Endodermal cell (in vitro differentiated cells): ENCODE data around the gene PHETA1. TPM values are rescaled to one million over a fixed set of nuclear protein-coding genes. Genes with fewer than 3 reads are reported as not detected.
A peak's percentile ranks its signal among the peaks of the same experiment; 100 is the strongest.

Experiments
- DNase-seq: peaks from one replicate; pipeline ENCODE4 v3.0.0-alpha.2; 2017
- H3K27ac ChIP-seq: 2 replicates; pipeline ENCODE4 v1.5.1; 2013; ENCODE audit warnings: mild to moderate bottlenecking, low read depth, low read length, moderate library complexity
- H3K27me3 ChIP-seq: 2 replicates; pipeline ENCODE4 v1.6.1; 2013; ENCODE audit warnings: mild to moderate bottlenecking, low read length, moderate library complexity; ENCODE audit not compliant: insufficient read depth, control insufficient read depth, poor library complexity, severe bottlenecking
- H3K36me3 ChIP-seq: 2 replicates; pipeline ENCODE4 v1.7.0; 2013; ENCODE audit warnings: mild to moderate bottlenecking, low read length, moderate library complexity; ENCODE audit not compliant: control insufficient read depth, insufficient read depth
- H3K4me1 ChIP-seq: one replicate; pipeline ENCODE4 v1.7.0; 2013; ENCODE audit warnings: low read length; ENCODE audit not compliant: control insufficient read depth, insufficient read depth
- H3K4me3 ChIP-seq: 2 replicates; pipeline ENCODE4 v1.5.1; 2013; ENCODE audit warnings: mild to moderate bottlenecking, low read length, moderate library complexity
- H3K9ac ChIP-seq: 2 replicates; pipeline ENCODE4 v1.6.1; 2013; ENCODE audit warnings: mild to moderate bottlenecking, low read length, moderate library complexity; ENCODE audit not compliant: poor library complexity, severe bottlenecking; ENCODE audit errors: extremely low read depth
- H3K9me3 ChIP-seq: 2 replicates; pipeline ENCODE4 v1.6.1; 2013; ENCODE audit warnings: mild to moderate bottlenecking, low read length, moderate library complexity; ENCODE audit not compliant: control insufficient read depth
- H3K27ac Mint-ChIP-seq: 2 replicates; pipeline ENCODE4 v1.8.0; 2020; ENCODE audit warnings: mixed read lengths
- H3K27me3 Mint-ChIP-seq: 2 replicates; pipeline ENCODE4 v1.8.0; 2021; ENCODE audit warnings: mild to moderate bottlenecking, mixed read lengths; ENCODE audit not compliant: insufficient read depth
- H3K36me3 Mint-ChIP-seq: 2 replicates; pipeline ENCODE4 v1.8.0; 2020; ENCODE audit warnings: low read depth, mixed read lengths
- H3K4me1 Mint-ChIP-seq: 2 replicates; pipeline ENCODE4 v1.8.0; 2020; ENCODE audit warnings: mixed read lengths
- H3K4me3 Mint-ChIP-seq: 2 replicates; pipeline ENCODE4 v1.8.0; 2020; ENCODE audit warnings: mild to moderate bottlenecking, moderate library complexity, mixed read lengths
- H3K9me3 Mint-ChIP-seq: 2 replicates; pipeline ENCODE4 v1.8.0; 2020; ENCODE audit warnings: mild to moderate bottlenecking, mixed read lengths
- WGBS, 2 experiments: methylation state at CpG; one replicate each; pipeline versions ENCODE4 v1.1.5 to v1.1.7; 2013; ENCODE audit warnings: missing lambda C conversion rate in 2 of 2, mixed read lengths in 1 of 2; ENCODE audit not compliant: insufficient coverage in 1 of 2, insufficient read length in 1 of 2; 5-methylcytosine and 5-hydroxymethylcytosine counted together
- total RNA-seq, 2 donors: library from RNA; stranded (reverse); fragmentation: NEBNext Ultra II Directional in 1 of 2; extraction: Animal tissue kit (Norgen Biotek cat#: 25700) in 1 of 2; gene quantifications; 2 replicates in 1 of 2; 3 replicates in 1 of 2; pipeline ENCODE4 v1.2.1, GENCODE V29; 2021
- TF ChIP-seq, protein P1 (sequence below): fragments of 200-600 bp; sonication (generic); conservative IDR thresholded peaks from 2 replicates; pipeline ENCODE4 v1.5.0; 2021; ENCODE audit warnings: antibody characterized with exemption, mild to moderate bottlenecking

The PHETA1 gene
- total RNA-seq, 2 donors from 2014 or later: 15.0 to 19.2 TPM

DNA sequence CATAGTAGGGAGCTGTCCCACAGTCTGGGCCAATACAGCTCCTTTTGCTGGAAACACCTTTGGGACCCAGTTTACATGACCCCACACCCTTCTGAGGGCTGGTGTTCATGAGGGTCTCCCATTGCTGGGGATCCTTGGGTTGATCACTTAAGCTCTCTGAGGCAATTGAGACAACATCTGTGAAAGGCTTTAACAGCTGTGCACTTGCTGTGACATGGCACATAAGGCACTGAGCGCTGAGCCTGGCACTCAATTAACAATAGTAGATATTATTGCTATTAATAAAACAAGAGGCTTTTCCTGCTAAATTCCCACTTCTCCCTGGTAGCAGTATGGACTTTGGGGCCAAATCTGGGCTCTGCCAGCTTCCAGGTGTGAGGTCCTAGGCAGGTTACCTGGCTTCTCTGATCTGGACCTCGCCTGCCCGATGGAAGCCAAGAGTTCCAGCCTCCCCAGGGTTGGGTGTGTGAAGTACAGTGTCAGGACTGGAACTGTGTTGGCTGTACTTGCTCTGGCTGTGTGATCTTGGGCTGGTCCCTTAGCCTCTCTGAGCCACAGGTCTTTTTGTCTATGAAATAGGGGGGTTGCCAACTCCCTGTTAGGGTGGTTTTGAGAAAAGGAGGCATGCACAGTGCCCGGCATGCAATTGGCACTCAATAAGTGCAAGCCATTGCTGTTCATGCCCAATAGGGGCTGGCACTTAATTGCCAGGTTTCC is 39.9 kb upstream of the PHETA1 start:
- Histone ChIP-seq H3K9ac (no peak overlapping the region), H3K9me3 (no peaks in the 10 kb centered on the region), H3K36me3 (no peaks in the 10 kb centered on the region), H3K4me3 (no peak overlapping the region), H3K27me3 (peaks cover 6% of the 10 kb centered on the region), H3K4me1 (peaks cover 31% of the 10 kb centered on the region), H3K27ac (no peak overlapping the region)
- peaks cover 18% of the 10 kb centered on the region for H3K27me3 Mint-ChIP-seq
- DNase-seq: no peak
- TF ChIP-seq, protein P1, sequence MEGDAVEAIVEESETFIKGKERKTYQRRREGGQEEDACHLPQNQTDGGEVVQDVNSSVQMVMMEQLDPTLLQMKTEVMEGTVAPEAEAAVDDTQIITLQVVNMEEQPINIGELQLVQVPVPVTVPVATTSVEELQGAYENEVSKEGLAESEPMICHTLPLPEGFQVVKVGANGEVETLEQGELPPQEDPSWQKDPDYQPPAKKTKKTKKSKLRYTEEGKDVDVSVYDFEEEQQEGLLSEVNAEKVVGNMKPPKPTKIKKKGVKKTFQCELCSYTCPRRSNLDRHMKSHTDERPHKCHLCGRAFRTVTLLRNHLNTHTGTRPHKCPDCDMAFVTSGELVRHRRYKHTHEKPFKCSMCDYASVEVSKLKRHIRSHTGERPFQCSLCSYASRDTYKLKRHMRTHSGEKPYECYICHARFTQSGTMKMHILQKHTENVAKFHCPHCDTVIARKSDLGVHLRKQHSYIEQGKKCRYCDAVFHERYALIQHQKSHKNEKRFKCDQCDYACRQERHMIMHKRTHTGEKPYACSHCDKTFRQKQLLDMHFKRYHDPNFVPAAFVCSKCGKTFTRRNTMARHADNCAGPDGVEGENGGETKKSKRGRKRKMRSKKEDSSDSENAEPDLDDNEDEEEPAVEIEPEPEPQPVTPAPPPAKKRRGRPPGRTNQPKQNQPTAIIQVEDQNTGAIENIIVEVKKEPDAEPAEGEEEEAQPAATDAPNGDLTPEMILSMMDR: no peak
- no peak overlapping the region for H3K4me3 Mint-ChIP-seq
- WGBS, 2 experiments: 89 to 91% methylated on average over 3 to 4 of the region's 4 CpGs
- H3K27ac Mint-ChIP-seq: no peak overlapping the region
- no peaks in the 10 kb centered on the region for H3K36me3 Mint-ChIP-seq
- H3K4me1 Mint-ChIP-seq: peaks cover 43% of the 10 kb centered on the region
- H3K9me3 Mint-ChIP-seq: no peaks in the 10 kb centered on the region

DNA sequence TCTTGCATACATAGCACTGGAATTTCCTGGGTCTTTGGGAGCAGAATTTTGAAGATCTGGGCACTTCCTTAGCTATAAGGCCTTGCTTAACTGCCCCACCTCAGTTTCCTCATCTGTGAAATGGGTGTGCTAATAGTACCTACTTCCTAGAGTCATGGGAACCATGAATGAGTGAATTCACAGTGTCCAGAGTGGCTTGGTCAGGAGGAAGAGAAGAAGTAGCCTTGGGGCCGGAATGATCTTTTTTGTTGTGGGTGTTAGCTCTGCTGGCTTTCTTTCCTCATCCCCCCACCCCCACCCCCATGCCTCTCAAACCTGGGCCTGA is 39.2 kb upstream of the PHETA1 start:
- Mint-ChIP-seq H3K36me3 (no peaks in the 10 kb centered on the region), H3K27ac (no peak overlapping the region), H3K9me3 (no peaks in the 10 kb centered on the region), H3K4me1 (peaks cover 40% of the 10 kb centered on the region), H3K27me3 (peaks cover 24% of the 10 kb centered on the region), H3K4me3 (no peak overlapping the region)
- Histone ChIP-seq H3K36me3 (no peaks in the 10 kb centered on the region), H3K27me3 (peaks cover 6% of the 10 kb centered on the region), H3K9ac (no peak overlapping the region), H3K9me3 (no peaks in the 10 kb centered on the region), H3K4me1 (peaks cover 25% of the 10 kb centered on the region), H3K27ac (no peak overlapping the region), H3K4me3 (no peak overlapping the region)
- DNase-seq: no peak
- TF ChIP-seq, protein P1: no peak
- WGBS, 2 experiments: no CpG with 5 or more reads among the region's 1 CpG

DNA sequence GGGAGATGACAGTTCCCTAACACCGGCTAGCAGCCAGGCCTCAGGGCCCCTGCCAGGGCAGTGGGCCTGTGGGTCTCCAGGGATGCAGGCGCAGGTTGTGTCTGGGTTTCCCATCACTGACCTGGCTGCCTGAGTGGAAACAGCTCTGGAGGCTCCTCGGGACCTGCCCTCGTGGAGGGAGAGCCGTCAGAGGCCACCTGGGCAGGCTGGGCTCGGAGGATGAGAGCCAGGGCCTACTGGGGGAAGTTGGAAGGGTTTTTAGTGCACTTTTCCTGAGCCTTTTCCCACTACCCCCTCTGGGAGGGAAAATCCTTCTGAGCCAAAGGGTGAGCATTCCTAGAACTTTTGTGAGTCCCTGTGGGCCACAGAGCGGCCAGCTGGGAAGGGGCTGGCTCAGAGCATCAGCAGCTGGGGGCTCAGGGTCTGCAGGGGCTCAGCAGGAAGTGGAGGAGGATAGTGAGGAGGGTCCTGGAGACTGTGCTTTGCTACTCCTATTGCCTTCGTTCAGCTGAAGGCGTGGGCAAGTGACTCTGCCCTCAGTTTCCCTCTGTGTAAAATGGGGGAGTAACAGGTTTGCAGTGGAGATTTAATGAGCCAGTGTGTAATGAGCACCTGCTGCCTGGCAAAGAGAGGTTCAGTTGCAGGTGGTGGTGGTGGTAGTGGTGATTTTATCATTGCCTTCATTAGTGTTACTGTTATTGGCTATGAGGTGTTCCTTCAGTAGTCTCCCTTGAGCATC is 38.7 kb upstream of the PHETA1 start:
- no peak overlapping the region for H3K27ac ChIP-seq

More for the DNA sequence above, 38.7 kb upstream of the PHETA1 start:
- Mint-ChIP-seq H3K9me3 (no peaks in the 10 kb centered on the region), H3K27me3 (peaks cover 26% of the 10 kb centered on the region), H3K36me3 (no peaks in the 10 kb centered on the region), H3K27ac (no peak overlapping the region), H3K4me3 (peak overlapping the region; percentile 65), H3K4me1 (peaks cover 37% of the 10 kb centered on the region)
- Histone ChIP-seq H3K27me3 (peaks cover 6% of the 10 kb centered on the region), H3K4me1 (peaks cover 21% of the 10 kb centered on the region), H3K36me3 (no peaks in the 10 kb centered on the region), H3K9ac (no peak overlapping the region), H3K9me3 (no peaks in the 10 kb centered on the region), H3K4me3 (peak overlapping the region; percentile 78)
- DNase-seq: peak; percentile 75
- WGBS, 2 experiments: 67 to 77% methylated on average over 2 to 9 of the region's 9 CpGs
- TF ChIP-seq, protein P1: no peak
